ENCODE data around the gene TBC1D22A.

DNA sequence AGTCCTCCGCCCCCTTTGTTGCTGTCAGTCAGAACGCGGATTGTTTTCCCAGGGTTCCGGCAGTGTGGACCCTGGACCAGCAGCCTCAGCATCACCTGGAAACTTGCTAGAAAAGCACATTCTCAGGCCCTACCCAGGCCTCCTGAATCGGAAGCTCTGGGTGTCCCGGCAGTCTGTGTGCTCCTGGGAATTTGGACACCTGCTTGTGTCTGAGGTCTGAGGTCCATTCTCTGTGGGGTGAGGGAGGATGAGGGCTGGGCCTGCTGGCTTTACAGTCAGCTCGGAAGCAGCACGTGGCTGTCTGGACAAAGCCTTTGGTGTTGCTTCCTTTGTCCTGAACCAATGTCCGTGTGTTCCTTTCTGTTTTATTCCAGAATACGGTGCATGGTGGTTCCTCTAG is 299.7 kb downstream of the TBC1D22A start:
- TF ChIP-seq, protein P1, sequence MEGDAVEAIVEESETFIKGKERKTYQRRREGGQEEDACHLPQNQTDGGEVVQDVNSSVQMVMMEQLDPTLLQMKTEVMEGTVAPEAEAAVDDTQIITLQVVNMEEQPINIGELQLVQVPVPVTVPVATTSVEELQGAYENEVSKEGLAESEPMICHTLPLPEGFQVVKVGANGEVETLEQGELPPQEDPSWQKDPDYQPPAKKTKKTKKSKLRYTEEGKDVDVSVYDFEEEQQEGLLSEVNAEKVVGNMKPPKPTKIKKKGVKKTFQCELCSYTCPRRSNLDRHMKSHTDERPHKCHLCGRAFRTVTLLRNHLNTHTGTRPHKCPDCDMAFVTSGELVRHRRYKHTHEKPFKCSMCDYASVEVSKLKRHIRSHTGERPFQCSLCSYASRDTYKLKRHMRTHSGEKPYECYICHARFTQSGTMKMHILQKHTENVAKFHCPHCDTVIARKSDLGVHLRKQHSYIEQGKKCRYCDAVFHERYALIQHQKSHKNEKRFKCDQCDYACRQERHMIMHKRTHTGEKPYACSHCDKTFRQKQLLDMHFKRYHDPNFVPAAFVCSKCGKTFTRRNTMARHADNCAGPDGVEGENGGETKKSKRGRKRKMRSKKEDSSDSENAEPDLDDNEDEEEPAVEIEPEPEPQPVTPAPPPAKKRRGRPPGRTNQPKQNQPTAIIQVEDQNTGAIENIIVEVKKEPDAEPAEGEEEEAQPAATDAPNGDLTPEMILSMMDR (IDR thresholded peaks at IDR 0.05; ENCODE audit: poor library complexity): no peak
- no peak for TF ChIP-seq EZH2 (IDR thresholded peaks at IDR 0.05; ENCODE audit: borderline replicate concordance)
